Measurements from ENCODE around the gene ZNF33B.
"Not testable (repeated sequence)": the region's sequence is repeated elsewhere in the genome, so short reads cannot be mapped to it uniquely, and the experiment has no call there.

ZNF33B gene

GRCh38 chr10:42638055-42638820 lies at the start of gene ZNF33B:
ZNF33B (minus strand) TSS chr10:42638570; CDS start chr10:42636928, 1,642 bp downstream.
- DNase-seq (ENCODE audit: low spot score): peak; percentile 89
- Histone ChIP-seq H3K27ac (peak within 1 kb of the TSS; percentile 96), H3K4me3 (peak within 1 kb of the TSS; percentile 96)
- TF ChIP-seq, protein P1, sequence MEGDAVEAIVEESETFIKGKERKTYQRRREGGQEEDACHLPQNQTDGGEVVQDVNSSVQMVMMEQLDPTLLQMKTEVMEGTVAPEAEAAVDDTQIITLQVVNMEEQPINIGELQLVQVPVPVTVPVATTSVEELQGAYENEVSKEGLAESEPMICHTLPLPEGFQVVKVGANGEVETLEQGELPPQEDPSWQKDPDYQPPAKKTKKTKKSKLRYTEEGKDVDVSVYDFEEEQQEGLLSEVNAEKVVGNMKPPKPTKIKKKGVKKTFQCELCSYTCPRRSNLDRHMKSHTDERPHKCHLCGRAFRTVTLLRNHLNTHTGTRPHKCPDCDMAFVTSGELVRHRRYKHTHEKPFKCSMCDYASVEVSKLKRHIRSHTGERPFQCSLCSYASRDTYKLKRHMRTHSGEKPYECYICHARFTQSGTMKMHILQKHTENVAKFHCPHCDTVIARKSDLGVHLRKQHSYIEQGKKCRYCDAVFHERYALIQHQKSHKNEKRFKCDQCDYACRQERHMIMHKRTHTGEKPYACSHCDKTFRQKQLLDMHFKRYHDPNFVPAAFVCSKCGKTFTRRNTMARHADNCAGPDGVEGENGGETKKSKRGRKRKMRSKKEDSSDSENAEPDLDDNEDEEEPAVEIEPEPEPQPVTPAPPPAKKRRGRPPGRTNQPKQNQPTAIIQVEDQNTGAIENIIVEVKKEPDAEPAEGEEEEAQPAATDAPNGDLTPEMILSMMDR (IDR thresholded peaks at IDR 0.05): no peak

GRCh38 chr10:42684517-42684916 lies 46.1 kb upstream of the ZNF33B start:
- Histone ChIP-seq H3K27ac (no peak overlapping the region), H3K4me3 (no peak overlapping the region)
- no peak for DNase-seq (ENCODE audit: low spot score)
- TF ChIP-seq, protein P1 (IDR thresholded peaks at IDR 0.05): no peak

GRCh38 chr10:42680267-42680666 lies 41.9 kb upstream of the ZNF33B start:
- no peak for DNase-seq (ENCODE audit: low spot score)
- no peak overlapping the region for H3K4me3 ChIP-seq
- H3K27ac ChIP-seq: no peak overlapping the region
- TF ChIP-seq, protein P1 (IDR thresholded peaks at IDR 0.05): no peak

DNA sequence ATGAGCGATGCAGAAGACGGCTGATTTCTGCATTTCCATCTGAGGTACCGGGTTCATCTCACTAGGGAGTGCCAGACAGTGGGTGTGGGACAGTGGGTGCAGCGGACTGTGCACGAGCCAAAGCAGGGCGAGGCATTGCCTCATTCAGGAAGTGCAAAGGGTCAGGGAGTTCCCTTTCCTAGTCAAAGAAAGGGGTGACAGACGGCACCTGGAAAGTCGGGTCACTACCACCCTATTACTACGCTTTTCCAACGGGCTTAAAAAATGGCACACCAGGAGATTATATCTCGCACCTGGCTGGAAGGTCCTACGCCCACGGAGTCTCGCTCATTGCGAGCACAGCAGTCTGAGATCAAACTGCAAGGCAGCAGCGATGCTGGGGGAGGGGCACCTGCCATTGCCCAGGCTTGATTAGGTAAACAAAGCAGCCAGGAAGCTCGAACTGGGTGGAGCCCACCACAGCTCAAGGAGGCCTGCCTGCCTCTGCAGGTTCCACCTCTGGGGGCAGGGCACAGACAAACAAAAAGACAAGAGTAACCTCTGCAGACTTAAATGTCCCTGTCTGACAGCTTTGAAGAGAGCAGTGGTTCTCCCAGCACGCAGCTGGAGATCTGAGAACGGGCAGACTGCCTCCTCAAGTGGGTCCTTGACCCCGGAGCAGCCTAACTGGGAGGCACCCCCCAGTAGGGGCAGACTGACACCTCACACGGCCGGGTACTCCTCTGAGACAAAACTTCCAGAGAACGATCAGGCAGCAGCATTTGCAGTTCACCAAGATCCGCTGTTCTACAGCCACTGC lies 27.0 kb upstream of the ZNF33B start:
- H3K27ac ChIP-seq; DNase-seq (ENCODE audit: low spot score); H3K4me3 ChIP-seq: not testable (repeated sequence)

DNA sequence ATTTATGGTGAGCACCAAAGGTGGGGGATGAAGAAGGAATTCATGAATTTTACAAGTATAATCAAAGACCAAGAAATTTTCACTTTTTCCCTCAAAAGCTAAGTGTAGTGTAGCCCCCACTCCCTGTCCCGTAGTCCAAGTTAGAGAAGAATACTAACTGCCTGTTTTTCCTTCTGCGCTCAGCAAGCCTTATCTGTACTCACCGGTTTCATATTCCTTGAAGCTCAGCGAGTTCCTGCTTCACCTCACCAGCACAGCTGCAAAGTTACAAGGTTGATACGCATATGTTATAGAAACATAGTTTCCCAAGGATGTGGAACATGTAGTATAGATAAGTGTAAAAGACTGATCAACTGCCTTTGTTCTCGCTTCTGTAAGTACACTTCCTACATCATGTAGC lies 16.0 kb upstream of the ZNF33B start:
- TF ChIP-seq, protein P1 (IDR thresholded peaks at IDR 0.05): no peak
- no peak for DNase-seq (ENCODE audit: low spot score)
- Histone ChIP-seq H3K27ac (no peak overlapping the region), H3K4me3 (no peak overlapping the region)

- Histone ChIP-seq H3K27ac (no peak overlapping the region), H3K4me3 (no peak overlapping the region)
- TF ChIP-seq, protein P1 (IDR thresholded peaks at IDR 0.05): no peak
- no peak for DNase-seq (ENCODE audit: low spot score)
These were observed 14.5 kb upstream of the ZNF33B start for GRCh38 chr10:42652858-42653257.

GRCh38 chr10:42650374-42650773 lies 12.0 kb upstream of the ZNF33B start:
- TF ChIP-seq, protein P1 (IDR thresholded peaks at IDR 0.05): no peak
- Histone ChIP-seq H3K4me3 (no peak overlapping the region), H3K27ac (no peak overlapping the region)
- no peak for DNase-seq (ENCODE audit: low spot score)
